NCI-H460 (cell line): ENCODE measurements around the gene PHOSPHO1. TPM values are rescaled to one million over a fixed set of nuclear protein-coding genes. Genes with fewer than 3 reads are reported as not detected.
A peak's percentile ranks its signal among the peaks of the same experiment; 100 is the strongest.
"Not testable (repeated sequence)": the region's sequence is repeated elsewhere in the genome, so short reads cannot be mapped to it uniquely, and the experiment has no call there.

Source experiments
- DNase-seq: peaks from one replicate; pipeline ENCODE4 v3.0.0-alpha.2; 2016; ENCODE audit warnings: low read depth; ENCODE audit errors: extremely low read depth
- total RNA-seq: library from RNA; depleted of rRNA; stranded (reverse); fragments of >200 nt; shearing (Covaris generic); gene quantifications from 2 replicates; pipeline ENCODE4 v1.2.3, GENCODE V29; 2014; rRNA removed

The PHOSPHO1 gene
- total RNA-seq, 1 experiment from 2014 or later, result not detected

DNA sequence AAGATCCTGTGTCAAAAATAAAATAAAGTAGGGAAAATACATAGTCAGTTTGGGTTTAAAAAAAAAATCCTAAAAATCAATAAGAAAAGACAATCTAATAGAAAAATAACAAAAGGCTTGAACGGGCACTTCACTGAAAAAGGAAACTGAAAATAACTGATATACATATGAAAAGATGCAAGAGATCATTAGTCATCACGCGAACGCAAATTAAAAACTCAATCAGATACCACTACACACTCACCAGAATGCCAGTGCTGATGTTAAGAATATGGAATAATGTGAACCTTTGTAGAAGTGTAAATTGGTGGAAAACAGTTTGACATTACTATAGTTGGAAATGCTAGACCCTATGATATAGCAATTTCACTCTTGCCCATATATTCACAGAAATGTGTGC, 34.8 kb downstream of the PHOSPHO1 start:
- no peak for DNase-seq

DNA sequence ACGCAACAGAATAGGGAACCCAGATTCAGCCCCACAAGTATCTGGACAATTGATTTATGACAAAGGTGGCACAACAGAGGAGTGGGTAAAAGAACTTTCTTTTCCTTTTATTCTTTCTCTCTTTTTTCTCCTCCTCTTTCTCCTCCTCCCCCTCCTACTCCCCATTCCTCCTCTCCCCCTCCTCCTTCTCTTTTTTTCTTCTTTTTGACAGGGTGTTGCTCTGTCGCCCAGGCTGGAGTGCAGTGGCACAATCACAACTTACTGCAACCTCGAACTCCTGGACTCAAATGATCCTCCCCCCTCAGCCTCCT, 36.3 kb downstream of the PHOSPHO1 start:
- DNase-seq, result no peak

DNA sequence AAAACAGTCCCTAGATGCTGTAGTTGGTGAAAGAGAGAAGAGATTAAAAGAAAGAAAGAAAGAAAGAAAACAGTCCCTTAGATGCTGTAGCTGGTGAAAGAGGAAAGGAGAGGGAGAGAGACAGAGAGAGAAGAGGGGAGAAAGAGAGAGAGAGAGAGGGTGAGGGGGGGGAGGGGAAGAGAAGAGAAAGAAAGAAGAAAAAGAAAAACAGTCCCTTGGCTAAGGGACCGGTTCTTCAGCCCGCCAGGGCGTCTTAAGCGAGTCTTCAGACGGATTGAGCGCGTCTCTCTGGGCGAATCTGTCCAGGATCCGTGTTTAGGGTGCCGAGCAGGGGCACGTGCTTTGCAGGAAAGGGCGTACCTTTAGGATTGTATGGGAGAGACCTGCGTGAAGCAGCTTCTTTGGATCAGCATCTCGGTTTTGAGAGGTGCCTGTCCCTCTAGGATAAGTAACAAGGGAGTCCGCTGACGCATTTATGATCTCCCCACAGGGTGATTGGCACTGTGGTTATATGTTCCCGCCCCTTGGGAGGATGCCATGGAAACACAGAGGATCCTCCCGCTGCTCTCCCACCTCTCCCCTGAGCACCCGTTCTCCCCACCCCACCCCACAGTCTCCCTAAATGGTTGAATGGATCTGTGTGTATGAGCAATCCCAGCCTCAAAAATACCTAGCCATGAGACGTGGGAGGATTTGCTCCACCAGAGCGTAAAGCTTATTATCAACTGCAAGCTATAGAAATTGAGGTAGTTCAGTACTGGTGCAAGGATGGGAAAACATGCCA, 36.9 kb downstream of the PHOSPHO1 start:
- no peak for DNase-seq

DNA sequence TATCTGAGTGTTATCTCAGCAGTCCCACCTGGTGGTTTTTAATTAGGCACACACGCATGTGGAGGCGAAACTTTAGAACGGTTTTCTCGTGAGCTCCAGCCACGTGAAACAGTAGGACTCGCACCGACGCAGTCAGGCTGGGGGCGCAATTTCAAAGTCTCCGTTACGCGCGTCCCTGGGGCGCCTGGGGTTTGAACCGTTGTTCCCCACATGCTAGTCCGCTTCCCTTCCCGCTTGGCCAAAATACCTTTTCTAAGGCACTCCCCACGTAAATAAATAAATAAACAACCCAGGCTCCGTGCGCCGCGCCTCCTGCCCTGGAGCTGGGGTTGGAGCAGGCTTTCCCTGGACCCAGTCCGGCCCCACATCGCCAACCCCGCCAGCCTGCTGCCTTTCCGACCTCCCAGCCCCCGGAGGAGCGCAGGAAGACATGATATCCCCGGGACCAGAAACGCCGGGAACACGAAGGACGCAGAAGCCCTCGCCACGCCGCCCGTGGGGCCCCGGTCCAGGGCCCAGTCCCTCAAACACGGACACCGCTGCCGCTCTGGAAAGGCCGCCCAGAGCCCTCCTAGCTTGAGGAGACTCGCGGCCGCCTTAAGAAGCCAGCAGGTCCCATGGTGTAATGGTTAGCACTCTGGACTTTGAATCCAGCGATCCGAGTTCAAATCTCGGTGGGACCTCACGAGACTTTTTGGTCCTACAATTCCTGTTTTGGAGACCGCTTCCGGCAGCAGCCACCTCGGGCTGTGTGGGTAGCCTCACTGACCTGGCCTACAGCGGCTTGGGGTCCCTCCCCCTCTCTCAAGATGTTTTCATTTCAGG, 38.5 kb downstream of the PHOSPHO1 start:
- DNase-seq, result peak; percentile 94

DNA sequence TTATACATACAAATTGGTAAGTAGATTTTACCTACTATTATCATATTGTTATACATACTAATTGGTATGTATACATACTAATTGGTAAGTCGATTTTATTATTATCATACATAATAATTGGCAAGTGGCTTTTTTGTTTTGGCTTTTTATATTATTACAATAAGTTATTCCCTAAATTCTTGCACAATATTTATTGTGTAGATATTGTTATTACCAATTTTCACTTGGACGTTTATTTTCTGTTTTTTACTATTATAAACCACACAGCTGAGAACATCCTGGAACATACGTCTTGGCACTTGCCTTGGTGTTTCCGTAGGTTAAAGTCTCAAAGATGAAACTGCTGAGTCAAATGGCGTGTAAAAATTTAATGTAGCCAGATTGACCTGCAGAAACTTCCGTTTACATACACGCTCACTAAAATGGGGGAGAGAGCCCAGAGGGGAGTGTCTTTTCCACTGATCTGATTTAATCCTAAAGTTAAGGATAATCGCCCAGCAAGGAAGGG, 39.1 kb downstream of the PHOSPHO1 start:
- DNase-seq, result no peak

DNA sequence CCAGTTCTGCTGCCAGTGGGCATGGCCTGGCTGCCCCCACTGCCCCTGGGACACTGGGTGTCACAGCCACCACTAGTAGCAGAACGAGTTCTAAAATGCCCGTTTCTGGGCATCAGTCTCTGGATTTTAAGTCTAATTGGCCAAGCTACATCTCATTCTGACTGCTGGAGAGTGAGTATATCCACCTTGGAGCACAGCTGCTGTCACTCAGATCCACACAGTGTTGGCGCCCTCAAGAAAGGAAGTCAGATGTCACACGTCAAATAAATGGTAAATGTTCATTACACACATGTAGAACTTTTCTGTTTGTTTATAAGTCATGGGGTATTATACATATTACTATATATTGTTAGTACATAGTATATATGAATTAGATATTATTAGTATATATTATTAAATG, 39.7 kb downstream of the PHOSPHO1 start:
- no peak for DNase-seq

DNA sequence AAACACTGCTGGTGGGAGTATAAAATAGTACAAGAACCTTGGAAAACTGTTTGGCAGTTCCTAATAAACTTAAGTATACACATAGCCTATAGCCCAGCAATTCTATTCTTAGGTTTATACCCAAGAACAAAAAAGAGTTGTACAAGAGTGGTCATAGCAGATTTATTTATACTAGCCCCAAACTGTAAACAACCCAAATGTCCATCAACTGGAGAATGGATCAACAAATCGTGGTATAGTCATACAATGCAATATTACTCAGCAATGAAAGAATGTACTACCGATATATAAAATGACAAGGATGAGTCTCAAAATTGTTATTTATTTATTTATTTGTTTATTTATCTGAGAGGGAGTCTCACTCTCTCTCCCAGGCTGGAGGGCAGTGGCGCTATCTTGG, 43.3 kb downstream of the PHOSPHO1 start:
- DNase-seq, result no peak

DNA sequence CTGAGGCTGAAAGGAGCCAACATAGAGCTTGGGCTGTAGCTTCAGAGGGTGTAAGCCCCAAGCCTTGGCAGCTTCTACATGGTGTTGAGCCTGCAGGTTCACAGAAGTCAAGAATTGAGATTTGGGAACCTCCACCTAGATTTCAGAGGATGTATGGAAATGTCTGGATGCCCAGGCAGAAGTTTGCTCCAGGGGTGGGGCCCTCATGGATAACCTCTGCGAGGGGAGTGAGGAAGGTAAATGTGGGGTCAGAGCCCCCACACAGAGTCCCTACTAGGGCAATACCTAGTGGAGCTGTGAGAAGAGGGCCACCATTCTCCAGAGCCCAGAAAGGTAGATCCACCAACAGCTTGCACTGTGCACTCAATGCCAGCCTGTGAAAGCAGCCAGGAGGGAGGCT, 45.2 kb downstream of the PHOSPHO1 start:
- not testable (repeated sequence) for DNase-seq

DNA sequence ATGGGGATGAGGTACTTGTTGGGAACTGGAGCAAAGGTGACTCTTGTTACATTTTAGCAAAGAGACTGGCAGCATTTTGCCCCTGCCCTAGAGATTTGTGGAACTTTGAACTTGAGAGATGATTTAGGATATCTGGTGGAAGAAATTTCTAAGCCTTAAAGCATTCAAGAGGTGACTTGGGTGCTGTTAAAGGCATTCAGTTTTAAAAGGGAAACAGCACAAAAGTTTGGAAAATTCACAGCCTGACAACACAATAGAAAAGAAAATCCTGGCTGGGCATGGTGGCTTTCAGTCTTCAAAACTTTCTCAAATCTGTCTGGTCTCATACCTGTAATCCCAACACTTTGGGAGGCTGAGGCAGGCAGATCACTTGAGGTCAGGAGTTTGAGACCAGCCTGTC, 46.1 kb downstream of the PHOSPHO1 start:
- not testable (repeated sequence) for DNase-seq

DNA sequence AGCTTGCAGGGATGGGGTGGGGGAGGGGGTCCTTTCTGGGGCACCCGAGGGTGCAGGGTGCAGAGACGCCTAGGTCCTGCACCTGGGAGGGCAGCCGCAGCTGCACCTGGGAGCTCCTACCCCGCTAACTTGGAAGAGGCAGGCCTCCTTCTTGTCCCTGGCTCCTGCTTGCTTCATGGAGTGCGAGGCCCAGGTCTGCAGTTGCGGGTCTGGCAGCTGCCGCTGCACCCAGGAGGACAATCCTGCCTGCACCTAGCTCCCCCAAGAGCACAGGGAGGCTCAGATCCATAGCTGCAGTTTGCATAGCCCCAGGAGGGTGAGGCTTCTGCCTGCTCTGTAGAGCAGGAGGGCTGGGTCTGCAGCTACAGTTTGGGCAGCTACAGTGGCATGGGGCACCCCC, 46.8 kb downstream of the PHOSPHO1 start:
- DNase-seq, result no peak

DNA sequence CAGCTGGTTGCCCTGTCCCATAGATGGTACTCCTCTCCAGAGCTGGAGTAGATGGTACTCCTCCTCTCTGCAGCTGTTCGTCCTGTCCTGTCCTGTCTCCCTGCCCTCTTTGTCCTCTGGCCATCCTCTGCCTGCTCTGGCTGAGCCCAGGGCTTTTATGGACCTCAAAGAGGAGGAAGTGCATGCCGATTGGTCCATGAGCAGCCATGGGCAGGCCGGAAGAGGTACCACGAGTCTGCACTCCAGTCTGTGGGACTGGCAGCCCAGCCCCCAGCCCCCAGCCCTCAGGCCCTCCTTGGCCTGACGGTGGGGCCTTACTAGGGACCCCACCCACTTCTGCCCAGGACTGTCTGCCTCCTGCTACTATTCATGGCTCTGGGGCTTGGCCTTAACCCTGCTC, 47.2 kb downstream of the PHOSPHO1 start:
- no peak for DNase-seq

DNA sequence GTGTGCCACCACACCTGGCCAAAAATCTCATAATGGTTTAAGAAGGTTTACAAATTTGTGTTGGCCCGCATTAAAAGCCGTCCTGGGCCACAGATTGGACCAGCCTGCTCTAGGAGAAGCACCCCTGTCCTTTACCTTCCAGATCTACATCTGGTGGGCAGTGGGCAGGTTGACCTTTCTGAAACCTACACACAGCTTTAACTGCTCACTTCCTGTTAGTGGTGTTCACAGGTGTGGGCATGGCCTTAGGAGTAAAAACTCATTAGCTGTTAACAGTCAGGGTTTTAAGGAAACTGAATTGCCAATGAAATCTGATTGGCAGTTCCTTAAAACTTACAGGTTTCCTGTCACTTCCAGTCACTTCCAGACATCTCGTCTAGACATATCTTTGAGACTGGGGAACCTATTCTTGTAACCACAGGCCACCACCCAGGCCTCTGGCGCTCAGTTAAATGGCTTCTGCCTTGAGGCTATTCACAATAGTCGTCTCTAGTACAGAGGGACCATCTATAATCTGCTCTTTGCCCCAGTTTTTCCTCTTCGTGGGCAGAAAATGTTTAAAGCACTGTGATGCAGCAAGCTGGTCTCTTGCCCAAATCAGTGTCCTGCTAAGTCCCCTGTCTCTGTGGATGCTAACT, 49.5 kb downstream of the PHOSPHO1 start:
- no peak for DNase-seq

DNA sequence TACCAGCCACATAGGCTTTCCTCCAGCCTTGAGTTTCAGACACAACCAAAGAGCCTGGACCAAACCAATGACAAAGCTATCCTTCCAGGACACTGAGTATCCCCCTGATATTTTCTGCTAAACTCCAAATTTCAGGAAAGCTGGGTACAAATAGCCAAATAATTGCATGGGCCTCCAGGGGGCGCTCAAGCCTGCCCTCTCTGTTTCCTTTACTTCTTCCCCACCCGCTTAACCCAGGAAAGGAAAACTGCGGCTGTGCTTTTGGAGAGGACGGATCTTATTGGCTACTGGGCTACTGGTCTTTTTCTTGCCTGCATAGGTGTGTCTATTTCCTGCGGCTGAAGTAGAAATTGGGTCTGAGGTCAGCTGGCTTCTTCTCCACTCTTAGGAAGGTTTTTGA, 50.3 kb downstream of the PHOSPHO1 start:
- peak; percentile 62 for DNase-seq

DNA sequence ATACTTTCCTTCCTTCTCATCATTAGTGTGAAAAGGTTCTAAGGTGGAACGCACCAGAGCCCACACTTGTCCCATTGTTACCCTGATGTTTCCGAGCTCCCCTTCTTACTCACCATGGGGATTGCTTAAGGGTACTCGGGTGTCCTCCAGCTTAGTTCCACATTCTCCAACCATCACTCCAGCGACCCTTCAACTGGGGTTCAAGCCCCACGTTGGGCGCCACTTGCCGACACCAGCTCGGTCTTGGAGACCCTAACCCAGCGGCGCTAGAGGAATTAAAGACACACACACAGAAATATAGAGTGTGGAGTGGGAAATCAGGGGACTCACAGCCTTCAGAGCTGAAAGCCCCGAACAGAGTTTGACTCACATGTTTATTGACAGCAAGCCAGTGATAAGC, 54.6 kb downstream of the PHOSPHO1 start:
- not testable (repeated sequence) for DNase-seq

Other genes starting within 250 kb of the PHOSPHO1 start
- 0.09 and 0.15 TPM in 2 replicates for gene IGF2BP1, start 233.4 kb downstream of the PHOSPHO1 start, total RNA-seq
- gene B4GALNT2, start 98.0 kb downstream of the PHOSPHO1 start, total RNA-seq, result not detected in 2 replicates
- gene GNGT2, start 20.2 kb downstream of the PHOSPHO1 start, total RNA-seq, result not detected in 2 replicates
- gene ABI3, start 20.1 kb downstream of the PHOSPHO1 start, total RNA-seq, result not detected in 2 replicates
- gene ZNF652, start 131.5 kb upstream of the PHOSPHO1 start, total RNA-seq, result 22.8 and 24.5 TPM in 2 replicates
- 136 and 142 TPM in 2 replicates for gene PHB1, start 184.1 kb upstream of the PHOSPHO1 start, total RNA-seq